WTC11 (cell line): Measurements from ENCODE around the gene CCDC28B.

ENCODE experiments used
- ATF2 ChIP-seq: sonication (generic); formaldehyde crosslinking; IDR thresholded peaks from 2 replicates; pipeline ENCODE4 v1.8.1; 2022; ENCODE audit warnings: low read depth, missing genetic modification reagents, borderline replicate concordance
- CREB1 ChIP-seq: sonication (generic); formaldehyde crosslinking; IDR thresholded peaks from 2 replicates; pipeline ENCODE4 v1.8.0; 2023; ENCODE audit warnings: mild to moderate bottlenecking, missing genetic modification reagents
- EMX1 ChIP-seq: fragments of 250-450 bp; sonication (Bioruptor Pico); IDR thresholded peaks from 2 replicates; pipeline ENCODE4 v1.8.0; 2021; ENCODE audit warnings: mild to moderate bottlenecking
- ESRRA ChIP-seq: sonication (generic); formaldehyde crosslinking; IDR thresholded peaks from 2 replicates; pipeline ENCODE4 v1.8.1; 2022; ENCODE audit warnings: mild to moderate bottlenecking, missing genetic modification reagents, borderline replicate concordance
- ZNF416 ChIP-seq: fragments of 250-450 bp; sonication (Bioruptor Pico); IDR thresholded peaks from 2 replicates; pipeline ENCODE4 v1.9.0; 2021; ENCODE audit warnings: mild to moderate bottlenecking, inconsistent platforms
- ZSCAN18 ChIP-seq: fragments of 250-450 bp; sonication (Bioruptor Pico); IDR thresholded peaks from 2 replicates; pipeline ENCODE4 v2.1.2; 2022; ENCODE audit warnings: mild to moderate bottlenecking, moderate library complexity

- TF ChIP-seq ESRRA (CRISPR knock-in tag) (peak; percentile 63; the same call in 1 of the 2 replicates), ZNF416 (CRISPR knock-in tag) (no peak), ATF2 (CRISPR knock-in tag) (no peak), ZSCAN18 (no peak), CREB1 (CRISPR knock-in tag) (peak; percentile 44; the same call in 1 of the 2 replicates), EMX1 (CRISPR knock-in tag) (no peak)
These were observed 20.8 kb upstream of the CCDC28B start, which contains the start of gene TXLNA for GRCh38 chr1:32179443-32180185.
